Measurements from ENCODE around the gene SEMG2.

SEMG2 gene

DNA sequence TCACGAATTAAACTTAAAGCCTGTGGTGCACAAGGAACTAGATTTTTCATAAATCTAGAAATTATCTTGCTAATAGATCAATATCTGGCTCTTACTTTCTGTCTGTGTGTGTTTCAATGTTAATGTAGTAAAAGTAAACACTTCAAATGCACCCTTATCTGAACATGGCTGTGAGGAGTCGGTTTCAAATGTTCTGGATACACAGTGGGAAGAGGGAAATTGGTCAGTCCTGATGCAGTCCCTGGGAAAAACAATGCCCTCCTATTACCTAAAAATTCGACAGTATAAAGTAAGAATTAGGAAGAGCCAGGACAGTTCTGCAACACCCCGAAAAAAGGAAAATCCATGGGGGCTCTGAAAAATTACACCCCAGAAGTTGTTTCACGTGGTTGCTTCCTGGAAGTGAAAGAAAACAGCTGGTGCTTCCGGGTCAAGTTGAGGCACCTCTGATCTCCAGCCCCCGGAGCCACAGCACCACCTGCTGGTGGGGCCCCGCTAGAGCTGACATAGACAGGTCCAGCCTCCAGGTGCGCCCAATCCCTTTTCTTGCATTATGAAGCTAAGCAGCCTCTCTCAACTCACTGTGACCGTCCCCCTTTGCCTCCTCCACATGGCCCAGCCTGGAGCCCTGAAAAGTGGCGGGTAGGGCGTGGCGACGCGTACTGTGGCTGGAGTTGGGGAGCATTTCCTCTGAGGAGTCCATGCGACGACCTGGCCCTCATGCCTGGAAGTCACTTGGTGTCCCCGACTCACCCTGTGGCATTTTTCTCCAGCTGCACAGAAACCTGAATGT, 8.3 kb downstream of the SEMG2 start:
- DNase-seq (ENCODE audit: low read depth), result no peak

DNA sequence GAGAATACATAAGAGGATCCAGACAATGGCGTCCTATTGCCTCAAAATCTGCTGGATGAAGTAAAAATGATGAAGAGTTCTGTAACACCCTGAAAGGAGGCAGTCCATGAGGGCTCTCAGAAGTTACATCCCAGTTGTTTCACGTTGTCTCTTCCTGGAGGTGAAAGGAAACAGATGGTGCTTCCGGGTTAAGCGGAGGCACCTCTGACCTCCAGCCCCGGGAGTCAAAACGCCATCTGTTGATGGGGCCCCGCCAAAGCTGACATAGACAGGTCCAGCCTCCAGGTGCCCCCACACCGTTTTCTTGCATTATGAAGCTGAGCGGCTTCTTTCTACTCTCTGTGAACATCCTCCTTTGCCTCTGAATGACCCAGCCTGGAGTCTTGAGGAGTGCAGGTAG, 9.5 kb downstream of the SEMG2 start:
- no peak for DNase-seq (ENCODE audit: low read depth)

DNA sequence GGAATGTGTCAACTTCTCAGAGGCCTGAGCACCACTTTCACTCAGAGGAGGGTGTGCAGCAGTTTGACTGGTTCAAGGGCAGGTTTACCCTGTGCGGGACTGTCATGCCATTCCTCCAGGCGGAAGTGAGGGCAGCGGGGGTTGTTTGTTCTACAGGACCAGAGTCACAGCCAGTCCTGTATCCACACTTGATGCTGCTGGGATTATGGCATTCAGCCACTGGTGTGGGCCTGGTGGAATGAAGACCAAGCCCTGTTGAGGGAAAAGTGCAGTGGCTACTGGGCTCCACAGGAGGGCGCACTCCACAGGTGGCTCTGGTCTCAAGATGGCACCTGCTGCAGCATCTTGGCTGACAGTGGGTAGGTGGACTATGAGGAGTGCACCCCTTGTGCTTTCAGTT, 14.8 kb downstream of the SEMG2 start:
- DNase-seq (ENCODE audit: low read depth), result no peak

DNA sequence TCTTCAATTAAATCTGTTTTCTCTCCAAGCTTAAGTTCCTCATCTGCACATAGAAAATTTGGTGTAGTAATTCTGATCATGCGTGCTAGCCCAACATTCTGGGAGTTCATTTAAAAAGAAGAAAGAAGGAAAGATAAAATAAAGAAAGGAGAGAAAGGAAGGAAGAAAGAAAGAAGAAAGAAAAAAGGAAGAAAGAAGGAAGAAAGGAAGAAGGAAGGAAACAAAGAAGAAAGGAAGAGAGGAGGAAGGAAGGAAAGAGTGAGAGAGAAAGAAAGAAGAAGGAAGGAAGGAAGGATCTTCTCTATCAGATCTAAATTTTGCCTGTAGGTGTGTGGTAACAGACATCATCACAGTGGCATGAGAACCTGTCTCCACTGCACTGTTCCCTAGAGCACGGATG, 17.0 kb downstream of the SEMG2 start:
- no peak for DNase-seq (ENCODE audit: low read depth)

DNA sequence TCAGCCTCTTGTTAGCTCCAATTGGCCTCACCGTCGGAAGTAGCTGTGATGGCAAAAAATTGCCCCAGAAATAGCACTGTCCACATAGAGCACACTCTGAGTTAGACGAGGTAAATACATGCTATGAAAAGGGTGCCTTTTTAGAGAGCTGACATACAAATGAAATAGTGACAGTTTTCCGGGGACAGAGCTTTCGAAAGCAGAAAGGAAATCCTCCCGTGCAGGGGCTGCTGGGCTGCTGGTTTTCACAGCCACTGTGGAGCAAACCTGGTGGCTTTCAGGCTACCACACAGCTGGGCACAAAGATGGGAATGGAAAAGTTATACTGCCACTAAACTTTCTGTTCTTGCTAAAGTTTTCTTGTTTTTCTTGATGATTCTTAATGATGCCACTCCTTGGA, 24.9 kb downstream of the SEMG2 start:
- no peak for DNase-seq (ENCODE audit: low read depth)

DNA sequence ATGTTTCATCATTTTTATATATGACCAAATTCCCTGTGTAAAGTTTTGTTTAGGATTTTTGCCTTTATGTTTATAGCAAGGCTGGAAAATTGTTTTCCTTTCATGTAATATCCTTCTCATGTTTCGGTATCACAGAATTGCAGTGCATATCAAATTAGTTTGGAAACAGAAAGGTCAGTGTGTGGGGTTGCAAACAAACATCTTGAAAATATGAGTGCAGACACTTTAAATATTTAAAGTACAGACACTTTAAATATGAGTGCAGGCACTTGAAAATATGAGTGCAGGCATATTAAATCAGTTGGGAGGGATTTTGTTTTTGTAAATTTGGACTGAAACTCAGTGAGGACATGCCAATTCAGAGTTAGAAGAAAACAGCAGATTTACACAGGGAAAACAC, 26.7 kb downstream of the SEMG2 start:
- no peak for DNase-seq (ENCODE audit: low read depth)

DNA sequence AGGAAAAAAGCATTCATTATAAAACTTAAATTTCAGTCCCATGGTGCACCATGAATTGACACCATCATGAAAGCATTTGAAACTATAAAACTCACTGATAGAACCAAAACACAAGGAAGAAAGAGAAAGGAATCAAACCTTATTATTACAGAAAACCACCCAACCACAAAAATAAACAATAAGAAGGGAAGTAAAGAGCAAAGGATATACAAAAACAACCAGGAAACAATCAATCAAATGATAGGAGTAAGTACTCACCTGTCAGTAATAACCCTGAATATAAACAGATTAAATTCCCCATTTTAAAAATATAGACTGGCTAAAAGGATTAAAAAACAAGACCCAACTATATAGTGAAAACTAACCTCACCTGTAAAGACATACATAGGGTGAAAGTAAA, 27.4 kb downstream of the SEMG2 start:
- DNase-seq (ENCODE audit: low read depth), result no peak

DNA sequence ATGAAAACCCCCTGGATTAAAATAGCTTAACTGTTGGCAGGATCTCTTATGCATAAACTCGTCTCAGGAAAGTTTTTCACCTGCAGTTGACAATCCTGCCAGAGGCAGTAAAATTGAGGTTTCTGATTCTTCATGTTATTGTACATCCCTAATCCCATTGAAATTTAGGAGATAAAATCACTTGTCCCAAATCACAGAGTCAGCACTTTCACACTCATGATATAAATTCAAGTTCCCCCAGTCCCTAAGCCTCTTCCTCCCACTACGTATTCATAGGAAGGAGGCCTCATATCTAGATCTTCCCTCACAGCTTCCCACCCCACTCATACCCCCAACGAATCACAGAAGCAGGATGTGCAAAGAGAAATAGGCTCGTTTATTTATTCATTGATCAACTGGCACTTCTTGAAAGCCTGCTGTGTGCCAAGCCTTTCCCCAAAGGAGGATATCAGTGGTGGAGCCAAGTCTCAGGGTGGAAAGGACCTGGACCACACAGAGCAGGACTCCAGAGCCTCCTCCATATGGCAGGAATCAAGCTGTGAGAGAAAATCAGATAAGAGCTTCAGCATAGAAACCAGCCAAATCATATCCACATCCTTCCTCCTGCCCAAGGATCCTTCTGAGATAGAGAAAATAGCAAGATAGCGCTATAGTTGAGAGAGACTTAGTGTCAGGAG, 30.8 kb downstream of the SEMG2 start:
- no peak for DNase-seq (ENCODE audit: low read depth)

DNA sequence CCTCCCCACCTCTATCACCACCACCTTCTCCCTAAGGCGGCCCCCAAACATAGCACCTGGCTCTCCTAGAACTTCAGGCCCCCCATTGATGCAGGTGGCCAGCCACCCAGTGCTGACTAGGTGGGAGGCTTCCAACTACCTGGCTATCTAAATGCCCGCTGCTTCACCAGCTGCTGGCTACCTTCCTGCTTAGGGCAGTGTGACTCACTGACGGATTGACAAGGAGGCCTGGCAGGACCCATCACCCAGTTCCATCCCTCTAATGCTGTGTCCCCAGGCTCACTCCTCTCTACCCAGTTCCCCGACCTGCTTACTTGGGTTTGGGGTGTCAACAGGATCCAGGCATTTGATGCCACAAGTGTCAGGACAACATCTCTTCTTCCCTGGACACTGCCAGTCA, 32.1 kb downstream of the SEMG2 start:
- no peak for DNase-seq (ENCODE audit: low read depth)

DNA sequence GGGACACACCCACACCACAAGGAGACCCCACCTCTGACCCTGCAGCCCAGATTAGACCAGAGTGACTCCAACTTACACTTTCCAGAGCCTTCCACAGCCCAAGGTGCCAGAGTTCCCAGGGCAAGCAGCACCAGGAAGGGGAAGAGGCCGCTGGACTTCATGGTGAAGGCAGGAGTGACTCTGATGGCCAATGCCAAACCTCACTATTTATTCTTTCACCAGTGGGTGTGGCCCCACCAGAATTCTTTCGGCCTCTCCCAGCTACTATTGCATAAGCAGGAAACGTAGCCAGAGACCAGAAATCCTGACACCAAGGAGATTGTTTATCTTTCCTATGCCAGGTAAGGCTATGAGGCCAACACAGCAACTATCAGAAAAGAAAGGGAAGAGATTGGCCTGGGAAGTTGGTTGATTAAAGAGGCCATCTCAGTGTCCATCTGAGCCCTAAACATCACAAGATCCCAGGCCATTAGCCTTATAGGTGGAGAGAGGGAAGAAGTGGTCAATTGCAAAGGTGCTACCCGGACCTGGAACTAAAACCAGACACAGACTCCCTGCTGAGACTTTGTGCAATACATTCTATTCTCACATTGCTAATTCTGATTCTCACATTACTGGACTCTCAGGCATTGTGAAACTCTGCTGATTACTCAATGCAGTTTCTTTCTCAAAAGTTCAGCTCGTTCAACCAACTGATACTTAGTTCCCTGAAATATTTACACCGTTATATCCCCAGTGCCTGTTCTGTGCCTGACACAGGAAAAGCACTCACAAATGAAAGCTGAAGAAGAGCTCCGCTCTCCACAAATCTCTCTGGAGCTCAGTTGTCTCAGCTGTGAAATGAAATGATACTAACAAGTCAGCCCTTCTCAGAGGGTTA, 33.5 kb downstream of the SEMG2 start, which contains the start of gene SLPI:
SLPI (minus strand) TSS at position 182 of the 880 bp plus-strand sequence; CDS start at position 161, 21 bp downstream.
- DNase-seq (ENCODE audit: low read depth), result no peak

DNA sequence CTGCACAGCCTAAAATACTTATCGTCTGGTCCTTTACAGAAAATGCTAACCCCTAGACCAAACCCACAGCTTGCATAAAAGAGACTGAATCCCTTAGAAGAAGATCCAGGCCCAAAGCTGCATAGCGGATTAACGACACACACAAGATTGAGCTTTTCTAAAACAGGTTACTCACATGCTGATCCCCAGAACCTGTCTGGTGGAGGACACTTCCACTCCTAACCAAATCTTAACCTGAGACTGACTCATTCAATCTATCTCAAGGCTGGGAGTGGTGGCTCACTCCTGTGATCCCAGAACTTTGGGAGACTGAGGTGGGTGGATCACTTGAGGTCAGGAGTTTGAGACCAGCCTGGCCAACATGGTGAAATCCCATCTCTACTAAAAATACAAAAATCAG, 36.0 kb downstream of the SEMG2 start:
- no peak for DNase-seq (ENCODE audit: low read depth)

DNA sequence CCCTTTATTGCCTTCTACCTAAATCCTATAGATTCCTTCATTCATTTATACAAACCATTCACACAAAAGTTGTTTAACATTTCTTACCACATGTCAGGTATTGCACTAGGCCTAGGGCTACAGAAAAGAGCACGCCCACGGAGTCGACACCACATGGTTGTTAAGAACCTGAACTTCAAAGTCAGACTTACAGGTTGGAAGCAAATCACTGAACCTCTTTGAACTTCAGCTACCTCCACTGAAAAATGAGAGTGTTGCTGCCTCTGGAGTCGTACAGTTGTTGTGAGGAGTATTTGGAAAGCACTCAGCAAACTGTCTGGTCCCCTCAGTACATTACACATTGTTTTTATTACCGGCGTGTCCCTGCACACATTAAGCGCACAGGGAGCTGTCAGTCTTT, 36.5 kb downstream of the SEMG2 start:
- no peak for DNase-seq (ENCODE audit: low read depth)

DNA sequence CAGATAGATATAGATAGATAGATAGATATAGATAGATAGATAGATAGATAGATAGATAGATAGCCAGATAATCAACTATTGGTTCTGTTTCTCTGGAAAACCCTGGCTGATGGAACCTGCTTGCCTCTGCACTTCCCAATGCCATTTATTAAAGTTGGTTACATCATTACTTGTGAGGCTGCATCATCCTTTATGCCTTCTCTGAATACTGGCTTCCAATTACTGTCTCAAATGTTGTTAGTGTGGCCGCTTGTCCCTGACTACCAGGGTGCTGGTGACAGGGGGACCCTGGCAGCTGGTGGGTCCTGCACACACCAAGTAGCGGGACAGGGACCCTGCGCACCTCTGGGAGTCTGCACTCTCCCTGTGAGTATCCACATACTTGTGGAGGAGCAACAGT, 37.1 kb downstream of the SEMG2 start:
- DNase-seq (ENCODE audit: low read depth), result no peak

DNA sequence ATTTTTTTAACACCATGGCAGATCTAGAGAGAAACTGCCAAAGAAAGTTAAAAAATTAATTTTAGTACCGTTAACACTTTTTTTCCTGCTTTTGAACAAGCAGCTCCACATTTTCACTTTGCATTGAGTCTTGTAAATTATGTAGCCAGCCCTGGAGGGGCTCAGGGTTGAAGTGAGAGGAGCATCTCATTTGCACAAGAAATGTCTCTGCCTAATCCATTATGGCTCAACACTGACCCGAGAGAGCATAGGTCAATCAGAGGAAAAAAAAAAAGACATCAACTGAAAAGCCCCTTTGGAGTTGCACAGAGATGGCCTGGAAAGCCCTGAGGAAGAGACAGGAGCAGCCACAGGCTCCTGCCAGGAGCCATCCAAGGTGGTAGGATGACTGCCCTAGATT, 37.5 kb downstream of the SEMG2 start:
- DNase-seq (ENCODE audit: low read depth), result no peak

DNA sequence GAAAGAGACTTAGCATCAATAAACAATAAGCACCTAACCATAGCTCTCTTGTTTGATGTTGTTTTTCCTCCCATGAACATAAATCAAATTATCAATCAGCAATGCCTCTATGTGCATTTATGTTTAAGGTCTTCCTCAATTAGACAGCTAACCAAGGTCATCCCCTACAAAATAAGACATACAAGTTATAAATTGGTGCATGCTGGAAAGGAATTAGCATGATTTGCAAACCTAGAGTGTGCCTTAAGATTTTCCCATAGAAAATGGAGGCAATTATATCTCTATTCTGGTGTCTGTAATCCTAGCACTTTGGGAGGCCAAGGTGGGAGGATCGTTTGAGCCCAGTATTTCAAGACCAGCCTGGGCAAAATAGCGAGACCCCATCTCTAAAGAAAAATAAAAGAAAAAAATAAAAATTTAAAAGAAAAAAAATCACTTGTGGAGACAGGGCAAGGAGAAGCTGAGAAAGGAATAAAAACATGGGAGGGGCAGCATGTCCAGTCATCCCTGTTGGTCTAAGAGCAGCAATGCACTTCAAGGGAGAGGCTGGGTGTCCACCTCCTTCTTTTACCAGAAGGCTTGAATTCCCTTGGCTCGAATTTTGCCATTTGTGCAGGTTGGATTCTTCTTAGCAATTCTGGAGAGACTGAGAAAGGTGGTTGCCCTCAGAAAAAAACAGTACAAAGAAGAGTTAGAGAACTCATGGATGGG, 42.5 kb downstream of the SEMG2 start:
- no peak for DNase-seq (ENCODE audit: low read depth)

DNA sequence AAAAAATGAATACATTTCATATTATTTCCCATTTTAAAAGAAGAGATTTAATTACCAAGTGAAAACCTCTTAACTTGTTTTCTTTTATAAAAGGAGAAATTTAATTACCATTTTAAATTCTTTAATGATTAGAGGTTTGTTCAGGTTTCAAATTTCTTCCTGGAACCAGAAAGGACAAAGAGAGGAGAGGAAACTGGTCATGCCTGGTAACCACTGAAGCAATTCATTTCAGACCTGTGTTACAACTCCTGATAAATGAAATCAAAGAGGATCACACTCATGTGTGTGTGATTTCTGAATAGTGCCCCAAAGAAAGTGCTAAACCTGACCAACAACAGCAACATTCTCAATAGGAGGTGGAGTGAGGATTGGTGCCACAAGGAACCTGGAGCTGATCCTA, 45.8 kb downstream of the SEMG2 start:
- no peak for DNase-seq (ENCODE audit: low read depth)

DNA sequence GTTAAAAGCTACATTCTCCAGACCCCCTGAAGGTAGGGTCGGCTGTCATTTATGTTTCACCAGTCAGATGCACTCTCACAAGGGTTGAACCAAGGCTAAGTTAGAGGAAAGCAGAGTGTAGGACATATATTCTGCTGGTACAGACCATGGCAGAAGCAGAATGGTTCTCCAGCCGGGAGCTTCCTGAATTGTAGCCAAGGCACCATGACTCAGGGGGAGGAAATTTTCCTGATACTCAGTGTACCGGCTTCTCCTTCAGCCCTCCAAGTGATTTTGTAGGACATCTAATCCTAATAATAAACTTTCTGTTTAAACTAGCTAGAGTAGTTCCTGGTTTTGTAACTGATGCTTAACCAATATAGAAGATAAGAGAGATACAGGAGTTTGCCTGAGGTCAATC, 47.4 kb downstream of the SEMG2 start:
- DNase-seq (ENCODE audit: low read depth), result no peak

DNA sequence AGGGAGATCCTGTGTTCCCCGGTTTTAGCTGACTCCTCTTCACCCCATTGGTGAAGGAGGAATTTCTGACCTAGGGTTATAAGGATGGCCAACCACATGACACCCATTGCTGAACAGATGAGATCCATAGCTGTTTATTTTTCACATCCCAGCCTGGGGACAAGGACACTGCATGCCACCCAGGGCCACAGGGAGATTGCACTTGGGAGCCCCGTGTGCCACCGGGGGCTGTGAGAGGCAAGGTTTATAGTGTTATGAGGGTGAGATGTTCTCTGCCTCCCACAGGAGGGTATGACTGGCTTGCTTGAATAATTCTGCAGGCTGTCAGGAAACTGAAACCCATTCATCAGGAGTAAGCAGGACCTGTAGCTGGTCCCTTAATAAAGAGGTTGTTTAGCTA, 47.9 kb downstream of the SEMG2 start:
- no peak for DNase-seq (ENCODE audit: low read depth)

DNA sequence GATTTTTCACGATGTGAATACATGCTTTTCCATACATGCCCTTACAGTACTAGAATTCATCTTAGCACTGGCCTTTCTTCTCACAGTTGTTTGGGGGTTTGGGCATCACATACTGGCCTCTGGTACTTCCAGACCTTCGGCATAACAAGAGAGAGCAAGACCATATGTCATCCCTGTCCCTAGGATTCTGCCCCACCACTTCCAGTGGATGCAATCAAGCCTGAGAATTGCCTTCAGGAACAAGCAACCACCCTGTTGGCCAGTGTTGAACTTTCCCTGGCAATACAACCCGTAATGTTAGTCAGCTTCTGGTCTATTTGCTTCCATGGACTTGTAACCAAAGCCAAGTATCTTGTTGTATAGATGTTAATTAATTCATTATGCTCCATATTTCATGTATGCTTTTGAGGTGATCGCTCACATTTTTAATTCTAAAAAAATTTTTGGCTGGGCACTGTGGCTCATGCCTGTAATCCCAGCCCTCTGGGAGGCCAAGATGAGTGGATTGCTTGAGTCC, 48.6 kb downstream of the SEMG2 start:
- DNase-seq (ENCODE audit: low read depth), result no peak

All from T-helper 22 cell (primary cell).